Left cardiac atrium (tissue), 4 donors: ENCODE data around the gene MLLT10. TPM values are rescaled to one million over a fixed set of nuclear protein-coding genes. Genes with fewer than 3 reads are reported as not detected.
"Not testable (repeated sequence)": the region's sequence is repeated elsewhere in the genome, so short reads cannot be mapped to it uniquely, and the experiment has no call there.

ENCODE experiments used
- ATAC-seq, 2 donors: fragments of 200-7000 bp; cut with Tn5 transposase; one replicate each; pipeline ENCODE4 v1.9.1; 2020; ENCODE audit warnings: mild to moderate bottlenecking in 2 of 2, moderate library complexity in 2 of 2
- DNase-seq: peaks from one replicate; pipeline ENCODE4 v3.0.0-alpha.2; 2020
- intact Hi-C, 2 donors: fragments of 100-400 bp; cut with DNase I; formaldehyde crosslinking; loops; one replicate each; pipeline versions ENCODE4 v1.14.1 to v1.15.1; 2022 to 2023
- total RNA-seq, 2 donors: library from RNA; stranded (reverse); fragmentation: NEBNext Ultra II Directional; extraction: Animal tissue kit (Norgen Biotek cat#: 25700); gene quantifications; one replicate each; pipeline ENCODE4 v1.2.1, GENCODE V29; 2021
- donor health status: DM: no; HTN: yes; CAD: no.
- donor health status: DM: no; HTN: yes; CAD: no; lungs with severe emphysema.
- donor health status: DM: yes; HTN: yes; CAD: no.
- donor health status: Dilated cardiomyopathy.

MLLT10 gene
- total RNA-seq, 2 donors from 2014 or later = 26.1 to 30.3 TPM

DNA sequence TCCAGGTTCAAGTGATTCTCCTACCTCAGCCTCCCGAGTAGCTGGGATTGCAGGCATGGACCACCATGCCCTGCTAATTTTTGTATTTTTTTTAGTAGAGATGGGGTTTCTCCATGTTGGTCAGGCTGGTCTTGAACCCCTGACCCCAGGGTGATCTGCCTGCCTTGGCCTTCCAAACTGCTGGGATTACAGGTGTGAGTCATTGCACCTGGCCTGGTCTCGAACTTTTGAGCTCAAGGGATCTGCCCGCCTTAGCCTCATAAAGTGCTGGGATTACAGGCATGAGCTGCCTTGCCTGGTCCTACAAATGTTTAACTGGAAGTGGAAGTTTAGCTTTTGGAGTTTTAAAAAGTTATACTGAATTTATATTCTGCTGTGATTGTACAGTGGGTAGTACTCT, 2.8 kb downstream of the MLLT10 start:
- intact Hi-C loops = no loop called here
- no peak for ATAC-seq
- no peak for DNase-seq

DNA sequence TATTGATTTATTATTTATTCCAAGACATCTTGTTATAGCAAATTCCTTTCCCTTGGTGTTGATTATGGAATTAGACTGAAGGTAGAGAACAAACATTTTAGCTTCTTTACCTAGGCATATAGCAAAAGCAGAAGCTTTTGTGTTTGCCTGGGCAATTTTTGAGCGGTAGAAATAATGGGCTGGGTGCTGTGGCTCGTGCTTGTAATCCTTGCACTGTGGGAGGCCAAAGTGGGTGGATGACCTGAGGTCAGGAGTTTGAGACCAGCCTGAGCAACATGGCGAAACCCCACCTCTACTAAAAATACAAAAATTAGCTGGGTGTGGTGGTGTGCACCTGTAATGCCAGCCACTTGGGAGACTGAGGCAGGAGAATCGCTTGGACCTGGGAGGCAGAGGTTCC, 6.7 kb downstream of the MLLT10 start:
- DNase-seq, ATAC-seq, intact Hi-C loops: not testable (repeated sequence)

GRCh38 chr10:21547246-21547645, 13.2 kb downstream of the MLLT10 start:
- intact Hi-C loops = no loop called here
- DNase-seq (no peak), ATAC-seq (no peak)

DNA sequence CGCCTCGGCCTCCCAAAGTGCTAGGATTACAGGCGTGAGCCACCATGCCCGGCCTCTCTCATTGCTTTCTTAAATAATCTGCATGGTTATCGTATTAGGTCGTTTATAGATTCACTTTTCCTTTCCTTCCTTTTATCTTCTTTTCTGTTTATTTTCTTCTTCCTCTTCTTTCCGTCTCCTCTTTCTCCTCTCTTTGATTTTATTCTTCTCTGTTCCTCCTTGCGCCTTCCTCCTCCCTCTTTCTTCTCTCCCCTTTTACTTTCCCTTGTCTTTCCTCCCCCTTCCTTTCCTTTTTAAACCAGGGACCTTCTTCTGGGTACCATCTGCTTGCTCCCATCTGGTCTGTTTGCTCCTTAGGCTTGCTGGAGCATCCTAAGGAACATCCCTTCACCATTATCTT, 18.6 kb downstream of the MLLT10 start:
- DNase-seq = no peak
- ATAC-seq = no peak
- intact Hi-C loops = no loop called here

- intact Hi-C loops = no loop called here
- DNase-seq (no peak), ATAC-seq (no peak)
Measured at GRCh38 chr10:21556527-21556926, 22.5 kb downstream of the MLLT10 start.

- intact Hi-C loops, ATAC-seq, DNase-seq: not testable (repeated sequence)
Measured at GRCh38 chr10:21558984-21559383, 25.0 kb downstream of the MLLT10 start.

- DNase-seq = no peak
- ATAC-seq = no peak
- intact Hi-C loops = no loop called here
Measured at GRCh38 chr10:21570761-21571521, 36.9 kb downstream of the MLLT10 start.

DNA sequence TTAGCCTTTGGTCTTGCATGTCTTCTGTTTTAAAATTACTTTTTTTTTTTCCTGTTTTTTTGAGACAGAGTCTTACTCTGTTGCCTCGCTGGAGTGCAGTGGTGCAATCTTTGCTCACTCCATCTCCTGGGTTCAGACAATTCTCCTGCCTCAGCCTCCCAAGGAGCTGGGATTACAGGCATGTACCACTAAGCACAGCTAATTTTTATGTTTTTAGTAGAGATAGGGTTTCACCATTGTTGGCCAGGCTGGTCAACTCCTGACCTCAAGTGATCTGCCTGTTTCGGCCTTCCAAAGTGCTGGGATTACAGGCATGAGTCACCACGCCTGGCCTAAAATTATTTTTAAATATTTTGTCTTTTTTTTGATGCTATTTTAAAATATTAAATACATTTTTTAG, 38.5 kb downstream of the MLLT10 start:
- peak; percentile 59 to 82 for ATAC-seq
- DNase-seq = peak; percentile 48

DNA sequence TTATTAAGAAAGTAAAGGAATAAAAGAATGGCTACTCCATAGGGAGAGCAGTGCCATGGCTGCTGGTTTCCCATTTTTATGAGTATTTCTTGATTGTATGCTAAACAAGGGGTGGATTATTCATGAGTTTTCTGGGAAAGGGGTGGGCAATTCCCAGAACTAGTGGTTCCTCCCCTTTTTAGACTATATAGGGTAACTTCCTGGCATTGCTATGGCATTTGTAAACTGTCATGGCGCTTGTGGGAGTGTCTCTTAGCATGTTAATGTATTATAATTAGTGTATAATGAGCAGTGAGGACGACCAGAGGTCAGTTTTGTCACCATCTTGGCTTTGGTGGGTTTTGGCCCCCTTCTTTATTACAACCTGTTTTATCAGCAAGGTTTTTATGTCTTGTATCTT, 40.5 kb downstream of the MLLT10 start:
- ATAC-seq, intact Hi-C loops, DNase-seq: not testable (repeated sequence)

More for the DNA sequence above, 38.5 kb downstream of the MLLT10 start:
- intact Hi-C loops = no loop called here

DNA sequence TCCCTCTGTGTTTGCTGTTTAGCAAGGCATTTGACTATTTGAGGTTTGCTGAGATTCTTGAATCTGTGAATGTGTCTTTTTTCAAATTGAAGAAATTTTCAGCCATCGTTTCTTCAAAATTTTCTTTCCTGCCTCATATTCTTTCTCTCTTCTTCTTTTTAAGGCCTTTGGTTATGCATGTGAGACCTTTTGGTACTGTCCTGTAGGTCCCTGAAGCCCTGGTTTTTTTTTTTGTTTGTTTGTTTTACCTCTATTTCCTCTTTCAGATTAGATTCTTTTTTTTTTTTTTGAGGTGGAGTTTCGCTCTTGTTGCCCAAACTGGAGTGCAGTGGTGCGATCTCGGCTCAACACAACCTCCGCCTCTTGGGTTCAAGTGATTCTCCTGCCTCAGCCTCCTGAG, 45.3 kb downstream of the MLLT10 start:
- intact Hi-C loops = no loop called here
- ATAC-seq (no peak), DNase-seq (no peak)

DNA sequence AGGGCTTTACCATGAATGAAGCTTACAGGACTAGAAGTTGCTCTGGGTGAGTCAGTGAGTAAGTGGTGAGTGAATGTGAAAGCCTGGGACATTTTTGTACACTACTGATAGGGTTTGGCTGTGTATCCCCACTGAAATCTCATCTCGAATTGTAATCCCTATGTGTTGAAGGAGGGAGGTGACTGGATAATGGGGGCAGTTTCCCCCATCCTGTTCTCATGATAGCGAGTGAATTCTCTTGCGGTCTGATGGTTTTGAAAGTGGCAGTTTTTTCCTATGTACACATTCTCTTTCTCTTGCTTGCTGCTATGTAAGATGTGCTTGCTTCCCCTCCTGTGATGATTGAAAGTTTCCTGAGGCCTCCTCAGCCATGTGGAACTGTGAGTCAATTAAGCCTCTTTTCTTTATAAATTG, 47.4 kb downstream of the MLLT10 start:
- intact Hi-C loops, DNase-seq: not testable (repeated sequence)
- ATAC-seq = peak; percentile 53 to 77

DNA sequence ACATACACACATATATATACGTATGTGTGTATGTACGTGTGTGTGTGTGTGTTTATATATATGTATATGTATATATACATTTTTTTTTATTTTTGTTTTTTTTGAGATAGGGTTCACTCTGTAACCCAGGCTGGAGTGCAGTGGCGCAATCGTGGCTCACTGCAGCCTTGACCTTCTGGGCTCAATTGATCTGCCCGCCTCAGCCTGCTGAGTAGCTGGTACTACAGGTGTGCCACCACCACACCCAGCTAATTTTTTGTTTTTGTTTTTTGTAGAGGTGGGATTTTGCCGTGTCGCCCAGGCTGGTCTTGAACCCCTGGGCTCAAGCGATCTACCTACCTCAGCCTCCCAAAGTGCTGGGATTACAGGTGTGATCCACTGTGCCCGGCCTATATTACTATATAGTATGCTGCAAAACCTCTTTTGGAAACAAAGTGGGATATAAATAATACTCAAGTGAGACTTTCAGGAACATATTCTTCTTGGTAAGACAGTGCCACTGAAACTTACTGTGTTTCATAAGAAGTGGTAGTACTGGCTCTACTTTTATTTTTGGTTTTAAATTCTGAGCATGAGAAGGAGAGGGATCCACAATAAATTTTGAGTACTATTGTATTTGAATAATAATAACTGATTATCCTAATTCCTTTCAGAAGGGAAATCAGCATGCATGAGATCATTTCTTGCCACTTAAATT, 51.0 kb downstream of the MLLT10 start:
- ATAC-seq = no peak
- no peak for DNase-seq
- intact Hi-C loops = no loop called here

GRCh38 chr10:21587391-21587790, 53.4 kb downstream of the MLLT10 start:
- DNase-seq = no peak
- no peak for ATAC-seq
- intact Hi-C loops = no loop called here

DNA sequence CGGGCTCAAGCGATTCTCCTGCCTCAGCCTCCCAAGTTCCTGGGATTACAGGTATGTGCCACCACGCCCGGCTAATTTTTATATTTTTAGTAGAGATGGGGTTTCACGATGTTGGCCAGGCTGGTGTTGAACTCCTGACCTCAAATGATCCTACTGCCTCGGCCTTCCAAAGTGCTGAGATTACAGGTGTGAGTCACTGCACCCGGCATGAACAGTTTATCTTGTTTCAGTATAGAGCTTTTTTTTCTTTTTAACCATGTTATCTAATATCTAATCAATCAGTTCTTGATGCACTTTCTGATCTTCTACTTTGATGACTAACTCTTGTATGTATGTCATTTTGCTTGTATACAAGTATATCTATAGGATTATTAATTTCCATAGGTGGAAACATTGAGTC, 54.1 kb downstream of the MLLT10 start:
- intact Hi-C loops, DNase-seq, ATAC-seq: not testable (repeated sequence)

DNA sequence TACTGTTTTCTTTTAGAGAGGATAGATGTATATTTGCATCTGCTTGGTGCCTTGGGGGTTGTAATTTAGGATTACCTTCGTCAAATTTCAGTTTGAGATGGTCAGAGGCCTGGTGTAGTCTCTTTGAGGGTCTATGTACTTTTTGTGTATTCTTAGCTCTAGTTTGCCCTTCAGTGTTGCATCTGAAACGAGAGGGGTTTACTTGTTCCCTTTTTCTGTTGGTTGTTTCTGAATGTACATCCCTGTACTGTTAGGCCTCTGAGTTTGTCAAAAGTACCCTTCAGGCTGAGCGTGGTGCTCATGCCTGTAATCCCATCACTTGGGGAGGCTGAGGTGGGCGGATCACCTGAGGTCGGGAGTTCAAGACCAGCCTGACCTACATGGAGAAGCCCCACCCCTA, 60.0 kb downstream of the MLLT10 start:
- intact Hi-C loops = no loop called here
- DNase-seq (no peak), ATAC-seq (no peak)

- ATAC-seq (no peak), DNase-seq (no peak)
- intact Hi-C loops = no loop called here
Measured at GRCh38 chr10:21599582-21599981, 65.5 kb downstream of the MLLT10 start.

DNA sequence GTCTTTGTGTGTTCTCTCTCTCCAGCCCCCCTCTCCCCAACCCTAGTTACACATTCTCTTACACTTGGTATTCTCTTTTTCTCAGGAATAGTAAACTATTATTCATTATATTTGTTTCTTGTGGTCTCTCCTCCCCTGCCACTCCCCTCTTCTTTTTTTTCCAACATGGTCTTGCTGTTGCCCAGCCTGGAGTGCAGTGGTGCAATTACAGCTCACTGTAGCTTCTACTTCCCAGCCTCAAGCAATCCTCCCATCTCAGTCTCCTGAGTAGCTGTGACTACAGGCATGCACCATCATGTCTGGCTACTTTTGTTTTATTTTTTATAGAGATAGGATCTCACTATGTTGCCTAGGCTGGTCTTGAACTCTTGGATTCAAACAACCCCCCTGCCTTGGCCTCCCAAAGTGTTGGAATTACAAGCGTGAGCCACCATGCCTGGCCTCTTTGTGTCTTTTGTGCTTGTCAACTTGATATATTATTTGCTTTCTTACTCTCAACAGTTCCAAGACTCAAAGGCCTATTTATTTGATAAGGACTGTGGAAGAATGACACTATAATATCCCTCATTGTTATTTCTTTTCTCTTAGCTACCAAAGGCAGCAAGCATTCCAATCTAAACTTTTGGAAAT, 66.9 kb downstream of the MLLT10 start:
- ATAC-seq (no peak), DNase-seq (no peak)
- intact Hi-C loops = no loop called here

GRCh38 chr10:21602313-21602712, 68.3 kb downstream of the MLLT10 start:
- DNase-seq (no peak), ATAC-seq (no peak)
- intact Hi-C loops = no loop called here

GRCh38 chr10:21603721-21604120, 69.7 kb downstream of the MLLT10 start:
- DNase-seq = no peak
- ATAC-seq = no peak
- intact Hi-C loops = no loop called here

- intact Hi-C loops = no loop called here
- no peak for ATAC-seq
Measured at GRCh38 chr10:21604651-21605050, 70.6 kb downstream of the MLLT10 start.

More at GRCh38 chr10:21604651-21605050, 70.6 kb downstream of the MLLT10 start:
- DNase-seq = no peak
